ENCODE measurements around the gene TMEM164.

TMEM164 gene

GRCh38 chrX:109995155-109995554, 7.8 kb upstream of the TMEM164 start:
- ATAC-seq (ENCODE audit: low read depth) (no peak), DNase-seq (ENCODE audit: low spot score in 2 of 2) (no peak)
- Mint-ChIP-seq H3K4me3 (no peak overlapping the region), H3K27me3 (peaks cover 1% of the 10 kb centered on the region), H3K4me1 (peaks cover 3% of the 10 kb centered on the region), H3K27ac (no peak overlapping the region), H3K9me3 (no peaks in the 10 kb centered on the region), H3K36me3 (no peaks in the 10 kb centered on the region)

DNA sequence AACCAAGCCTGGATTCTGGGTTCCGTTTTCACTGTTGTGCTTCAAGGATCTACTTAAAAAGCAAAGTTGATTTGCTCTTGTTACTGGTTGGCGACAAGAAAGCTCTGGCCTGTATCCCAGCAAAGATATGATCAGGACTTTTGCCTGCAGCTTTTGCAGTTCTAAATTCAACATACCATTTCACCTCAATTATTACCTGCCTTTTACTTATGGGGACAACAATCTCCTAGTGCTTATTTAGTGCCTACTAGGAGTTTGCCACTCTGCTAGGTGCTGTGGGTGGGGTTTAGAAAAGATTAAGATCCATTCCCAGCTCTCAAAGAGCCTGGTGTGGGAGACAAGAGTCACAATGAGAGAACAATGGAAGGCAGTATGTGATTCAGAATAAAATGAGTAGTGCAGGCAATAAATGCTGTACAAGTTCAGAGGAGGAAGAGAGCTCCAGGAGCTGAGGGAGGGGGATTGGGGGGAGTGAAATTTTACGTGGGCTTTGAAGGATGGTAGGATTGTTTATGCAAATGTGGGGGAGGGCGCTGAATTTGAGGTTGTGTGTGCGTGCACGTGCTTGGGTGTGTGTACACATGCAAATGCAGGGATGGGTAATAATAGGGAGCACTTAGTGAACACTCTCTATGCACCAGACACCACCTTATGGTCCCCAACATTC, 5.0 kb upstream of the TMEM164 start:
- H3K27ac Mint-ChIP-seq = no peak overlapping the region
- no peak for DNase-seq (ENCODE audit: low spot score in 2 of 2)
- H3K9me3 Mint-ChIP-seq = no peaks in the 10 kb centered on the region
- ATAC-seq (ENCODE audit: low read depth) = no peak
- H3K36me3 Mint-ChIP-seq = no peaks in the 10 kb centered on the region
- no peak overlapping the region for H3K4me3 Mint-ChIP-seq
- H3K27me3 Mint-ChIP-seq = peaks cover 1% of the 10 kb centered on the region
- peaks cover 6% of the 10 kb centered on the region for H3K4me1 Mint-ChIP-seq

DNA sequence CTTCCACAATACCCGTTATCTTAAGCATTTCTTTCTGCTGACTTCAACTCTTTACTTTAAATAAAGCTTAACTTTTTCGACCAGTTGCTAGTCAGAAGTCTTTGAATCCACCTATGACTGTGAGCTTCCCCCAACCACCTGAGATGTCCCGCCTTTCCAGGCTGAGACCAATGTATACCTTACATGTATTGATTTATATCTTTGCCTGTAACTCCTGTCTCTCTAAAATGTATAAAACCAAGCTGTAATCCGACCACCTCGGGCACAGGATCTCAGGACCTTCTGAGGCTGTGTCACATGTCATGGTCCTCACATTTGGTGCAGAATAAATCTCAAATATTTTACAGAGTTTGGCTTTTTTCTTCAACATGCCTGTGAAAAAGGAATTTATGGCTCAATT, 2.9 kb upstream of the TMEM164 start:
- H3K9me3 Mint-ChIP-seq = no peaks in the 10 kb centered on the region
- H3K4me1 Mint-ChIP-seq = peaks cover 16% of the 10 kb centered on the region
- H3K27me3 Mint-ChIP-seq = no peaks in the 10 kb centered on the region
- H3K36me3 Mint-ChIP-seq = peaks cover 2% of the 10 kb centered on the region
- H3K4me3 Mint-ChIP-seq = no peak overlapping the region
- ATAC-seq (ENCODE audit: low read depth) (no peak), DNase-seq (ENCODE audit: low spot score in 2 of 2) (no peak)
- no peak overlapping the region for H3K27ac Mint-ChIP-seq

GRCh38 chrX:110000847-110001713, 1.8 kb upstream of the TMEM164 start:
- Mint-ChIP-seq H3K36me3 (peaks cover 2% of the 10 kb centered on the region), H3K27me3 (no peaks in the 10 kb centered on the region), H3K9me3 (no peaks in the 10 kb centered on the region), H3K27ac (no peak overlapping the region), H3K4me1 (peaks cover 18% of the 10 kb centered on the region), H3K4me3 (peak overlapping the region; percentile 100)
- DNase-seq (ENCODE audit: low spot score in 2 of 2) (no peak), ATAC-seq (ENCODE audit: low read depth) (no peak)

DNA sequence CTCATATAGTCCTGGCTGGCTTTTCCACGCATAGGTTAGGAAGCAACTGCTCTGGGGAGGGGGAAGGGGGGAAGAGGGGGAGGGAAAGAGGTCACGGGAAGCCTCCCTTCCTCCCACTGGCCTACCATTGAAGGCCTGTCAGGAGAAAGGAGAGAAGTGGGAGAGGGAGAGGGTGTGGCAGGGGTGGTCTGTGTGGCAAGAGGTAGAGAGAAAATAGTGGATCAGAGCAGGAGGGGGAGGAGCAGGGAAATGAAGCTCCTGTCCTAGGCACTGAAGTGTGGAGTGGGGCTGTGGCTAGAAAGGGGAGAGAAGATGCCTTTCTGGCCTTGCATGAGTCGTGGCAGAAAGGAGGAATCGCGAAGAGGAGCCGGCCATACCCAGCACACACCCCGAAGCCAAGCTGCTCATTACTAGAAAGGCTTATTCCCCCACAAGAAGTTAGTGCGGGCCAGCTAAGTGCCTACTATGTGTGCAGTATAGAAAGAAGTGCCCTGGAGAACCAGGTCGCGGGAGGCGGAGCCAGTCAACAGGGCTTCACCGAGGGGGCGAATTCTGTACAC, 1.1 kb upstream of the TMEM164 start:
- Mint-ChIP-seq H3K27ac (peak overlapping the region; percentile 91), H3K4me3 (peak overlapping the region; percentile 100), H3K9me3 (no peaks in the 10 kb centered on the region), H3K27me3 (no peaks in the 10 kb centered on the region), H3K36me3 (peaks cover 2% of the 10 kb centered on the region), H3K4me1 (peaks cover 21% of the 10 kb centered on the region)
- no peak for ATAC-seq (ENCODE audit: low read depth)
- DNase-seq (ENCODE audit: low spot score in 2 of 2) = no peak

DNA sequence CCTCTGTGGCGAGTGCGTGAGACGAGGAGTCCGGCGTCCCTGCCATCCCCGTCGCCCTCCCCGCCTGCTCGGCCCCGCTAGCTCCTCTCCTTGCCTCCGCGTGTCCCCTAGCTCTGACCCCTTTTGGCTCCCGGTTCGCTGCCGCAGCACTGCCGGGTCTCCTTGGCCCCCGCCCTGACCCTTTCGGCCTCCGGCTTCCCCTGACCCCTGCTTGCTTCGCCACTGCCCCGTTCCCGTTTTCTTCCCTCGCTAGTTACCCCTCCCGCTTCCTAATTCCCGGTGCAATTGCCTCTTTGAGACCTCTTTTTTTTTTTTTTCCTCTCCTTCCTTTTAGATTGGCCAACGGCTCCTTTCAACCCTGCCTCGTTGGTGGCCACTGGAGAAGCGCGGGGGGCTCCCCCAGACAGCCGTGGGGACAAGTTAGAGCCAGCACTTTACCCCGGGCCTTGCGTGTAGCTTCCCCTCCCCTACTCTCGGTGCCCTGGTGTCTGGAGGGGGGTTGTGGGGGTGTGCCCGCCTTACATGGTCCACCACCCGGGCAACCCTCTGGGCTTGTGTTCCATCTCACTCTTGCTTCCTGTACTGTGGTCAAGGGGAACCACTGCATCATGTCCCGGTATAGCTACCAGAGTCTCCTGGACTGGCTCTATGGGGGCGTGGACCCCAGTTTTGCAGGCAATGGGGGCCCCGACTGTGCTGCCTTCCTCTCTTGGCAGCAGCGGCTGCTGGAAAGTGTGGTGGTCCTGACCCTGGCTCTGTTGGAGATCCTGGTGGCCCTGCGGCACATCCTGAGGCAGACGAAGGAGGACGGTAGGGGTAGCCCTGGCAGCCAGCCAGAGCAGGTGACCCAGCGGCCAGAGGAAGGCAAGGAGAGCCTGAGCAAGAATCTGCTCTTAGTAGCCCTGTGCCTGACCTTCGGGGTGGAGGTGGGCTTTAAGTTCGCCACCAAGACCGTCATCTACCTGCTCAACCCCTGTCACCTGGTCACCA, 548 bp downstream of the TMEM164 start:
- H3K4me1 Mint-ChIP-seq = peaks cover 30% of the 10 kb centered on the region
- no peak for DNase-seq (ENCODE audit: low spot score in 2 of 2)
- H3K27ac Mint-ChIP-seq = peak overlapping the region; percentile 56
- ATAC-seq (ENCODE audit: low read depth) = no peak
- no peaks in the 10 kb centered on the region for H3K9me3 Mint-ChIP-seq
- no peaks in the 10 kb centered on the region for H3K27me3 Mint-ChIP-seq
- peak overlapping the region; percentile 91 for H3K4me3 Mint-ChIP-seq
- peaks cover 4% of the 10 kb centered on the region for H3K36me3 Mint-ChIP-seq

DNA sequence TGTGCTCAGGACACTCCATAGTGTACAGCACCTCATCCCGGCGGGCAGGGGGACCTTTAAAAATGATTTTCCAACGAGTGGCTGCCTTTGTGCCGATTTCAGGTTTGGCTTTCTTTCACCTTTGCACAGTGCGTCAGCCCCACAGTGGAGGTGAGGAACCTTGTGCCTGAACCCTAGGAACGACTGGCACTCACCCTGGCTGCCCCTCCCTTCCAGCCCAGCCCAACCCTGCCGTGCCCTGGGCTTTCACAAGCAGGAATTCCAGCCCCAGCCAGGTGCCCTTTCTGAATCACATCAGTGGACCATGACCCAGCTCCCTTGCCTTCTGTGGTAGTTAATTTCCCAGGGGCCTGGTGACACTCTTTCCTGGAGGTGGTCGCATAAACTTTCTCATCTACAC, 1.3 kb downstream of the TMEM164 start:
- Mint-ChIP-seq H3K4me3 (peak overlapping the region; percentile 55), H3K27ac (no peak overlapping the region), H3K4me1 (peaks cover 30% of the 10 kb centered on the region), H3K36me3 (peaks cover 4% of the 10 kb centered on the region), H3K9me3 (no peaks in the 10 kb centered on the region), H3K27me3 (no peaks in the 10 kb centered on the region)
- ATAC-seq (ENCODE audit: low read depth) = no peak
- DNase-seq (ENCODE audit: low spot score in 2 of 2) = no peak

- Mint-ChIP-seq H3K4me3 (peak overlapping the region; percentile 55), H3K27ac (no peak overlapping the region), H3K9me3 (no peaks in the 10 kb centered on the region), H3K27me3 (no peaks in the 10 kb centered on the region), H3K4me1 (peaks cover 30% of the 10 kb centered on the region), H3K36me3 (peaks cover 4% of the 10 kb centered on the region)
- ATAC-seq (ENCODE audit: low read depth) = no peak
- no peak for DNase-seq (ENCODE audit: low spot score in 2 of 2)
These were observed 1.9 kb downstream of the TMEM164 start for GRCh38 chrX:110004731-110005369.

DNA sequence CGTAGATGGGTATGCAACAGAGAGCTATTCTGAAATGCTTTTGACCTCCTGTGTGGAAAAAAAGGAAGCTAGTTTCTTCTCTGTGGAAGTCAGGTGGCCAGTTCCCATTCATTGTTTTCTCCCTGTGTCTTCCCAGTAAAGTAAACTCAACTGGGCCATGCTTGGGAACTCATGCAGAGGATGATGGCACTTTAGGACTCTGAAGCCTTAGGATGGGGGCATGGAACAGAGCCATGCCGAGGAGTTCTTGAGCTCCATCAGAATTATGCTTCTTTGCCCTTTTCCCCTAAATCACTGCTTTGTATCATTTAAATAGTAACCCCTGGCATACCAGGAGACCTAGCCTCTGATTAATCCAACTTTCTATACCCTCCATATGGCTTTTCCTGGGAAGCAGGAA, 3.2 kb downstream of the TMEM164 start:
- DNase-seq (ENCODE audit: low spot score in 2 of 2) = no peak
- H3K4me3 Mint-ChIP-seq = no peak overlapping the region
- H3K9me3 Mint-ChIP-seq = no peaks in the 10 kb centered on the region
- H3K27ac Mint-ChIP-seq = no peak overlapping the region
- H3K36me3 Mint-ChIP-seq = peaks cover 8% of the 10 kb centered on the region
- H3K4me1 Mint-ChIP-seq = peaks cover 40% of the 10 kb centered on the region
- no peaks in the 10 kb centered on the region for H3K27me3 Mint-ChIP-seq
- ATAC-seq (ENCODE audit: low read depth) = no peak

GRCh38 chrX:110006821-110007375, 4.0 kb downstream of the TMEM164 start:
- no peak for DNase-seq (ENCODE audit: low spot score in 2 of 2)
- Mint-ChIP-seq H3K27ac (no peak overlapping the region), H3K36me3 (peaks cover 9% of the 10 kb centered on the region), H3K4me3 (no peak overlapping the region), H3K27me3 (no peaks in the 10 kb centered on the region), H3K9me3 (no peaks in the 10 kb centered on the region), H3K4me1 (peaks cover 41% of the 10 kb centered on the region)
- ATAC-seq (ENCODE audit: low read depth) = no peak

DNA sequence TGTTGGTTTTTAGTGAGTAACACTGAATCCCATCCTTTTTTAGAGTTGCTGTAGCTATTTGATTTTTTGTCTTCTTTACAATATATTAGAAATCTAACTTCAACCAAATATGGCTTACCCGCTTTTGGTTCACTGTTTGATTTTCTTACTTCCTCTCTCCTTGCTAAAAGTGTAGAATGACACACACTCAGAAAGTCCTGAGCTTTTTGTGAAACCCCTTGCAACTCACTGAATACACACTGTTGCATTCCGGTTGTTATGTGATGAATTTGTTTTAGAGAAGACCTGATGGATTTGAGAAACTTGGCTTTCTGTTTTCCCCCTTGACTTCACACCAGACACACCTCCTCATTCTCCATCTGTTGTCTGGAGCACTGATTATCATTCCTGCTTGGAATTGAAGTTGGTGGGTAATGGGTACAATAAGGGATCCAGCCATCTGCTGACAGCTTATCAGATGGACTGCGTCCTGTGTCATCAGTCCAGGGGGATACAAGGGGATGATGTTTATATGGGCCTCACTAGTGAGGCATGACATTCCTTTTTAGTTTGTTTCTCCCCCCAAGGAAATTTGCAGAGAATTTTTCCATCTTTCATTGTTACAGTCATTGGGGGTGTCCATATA, 5.2 kb downstream of the TMEM164 start:
- Mint-ChIP-seq H3K4me3 (no peak overlapping the region), H3K36me3 (peaks cover 12% of the 10 kb centered on the region)
- DNase-seq (ENCODE audit: low spot score in 2 of 2) = no peak

DNA sequence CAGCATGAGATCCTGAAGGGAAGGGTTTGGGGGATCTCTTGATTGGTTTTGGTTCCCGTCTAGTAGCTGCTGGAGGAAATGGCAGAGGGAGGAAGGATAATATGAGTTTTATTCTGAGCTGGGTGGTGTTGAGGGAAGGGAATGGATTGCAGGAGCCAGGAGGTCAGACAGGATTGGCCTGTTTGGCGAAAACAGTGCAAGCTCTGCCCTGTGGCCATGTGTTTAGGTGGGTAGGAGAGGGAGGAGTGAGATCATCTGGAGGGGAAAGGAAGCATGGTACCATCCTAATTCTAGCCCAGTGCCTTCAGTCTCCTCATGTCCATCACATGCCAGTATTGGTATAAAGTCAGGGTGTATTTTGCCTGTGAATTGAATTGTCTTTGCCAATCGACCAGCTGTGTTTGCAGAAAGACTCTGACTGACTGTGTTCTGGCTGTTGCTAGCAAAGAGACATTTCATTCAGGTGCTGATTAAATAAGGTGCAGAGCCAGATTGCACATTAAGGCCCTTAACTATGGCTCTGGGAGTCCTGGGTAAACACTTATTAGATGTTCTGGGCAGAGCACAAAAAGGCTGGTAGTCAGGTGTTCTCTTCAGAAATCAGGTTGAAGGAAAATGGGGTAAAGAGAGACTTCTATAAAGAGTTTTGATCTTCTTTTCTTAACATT, 10.0 kb downstream of the TMEM164 start:
- Mint-ChIP-seq H3K4me3 (no peak overlapping the region), H3K4me1 (peaks cover 28% of the 10 kb centered on the region), H3K27ac (peak overlapping the region; percentile 6), H3K36me3 (peaks cover 16% of the 10 kb centered on the region), H3K27me3 (no peaks in the 10 kb centered on the region), H3K9me3 (no peaks in the 10 kb centered on the region)
- no peak for ATAC-seq (ENCODE audit: low read depth)
- DNase-seq (ENCODE audit: low spot score in 2 of 2) = no peak

More for the DNA sequence above, 5.2 kb downstream of the TMEM164 start:
- H3K27me3 Mint-ChIP-seq = no peaks in the 10 kb centered on the region
- no peaks in the 10 kb centered on the region for H3K9me3 Mint-ChIP-seq
- H3K4me1 Mint-ChIP-seq = peaks cover 42% of the 10 kb centered on the region
- no peak for ATAC-seq (ENCODE audit: low read depth)
- no peak overlapping the region for H3K27ac Mint-ChIP-seq
